Measurements from ENCODE around the gene DMRTC2.

The DMRTC2 gene

GRCh38 chr19:41845051-41845590 is 279 bp downstream of the DMRTC2 start:
- Histone ChIP-seq H3K27me3 (ENCODE audit: insufficient read depth, low read depth) (peaks cover 60% of the 10 kb centered on the region), H2AFZ (ENCODE audit: low read depth) (no peak overlapping the region), H3K4me2 (no peak overlapping the region), H3K9ac (no peak overlapping the region), H3K36me3 (ENCODE audit: insufficient read depth) (no peaks in the 10 kb centered on the region), H3K27ac (no peak overlapping the region), H3K4me1 (ENCODE audit: low read depth, poor library complexity, severe bottlenecking) (no peaks in the 10 kb centered on the region), H4K20me1 (ENCODE audit: insufficient read depth) (no peaks in the 10 kb centered on the region), H3K4me3 (IDR thresholded peaks at IDR 0.05; ENCODE audit: insufficient read depth, low read depth, low read length) (no peak overlapping the region), H3K79me2 (ENCODE audit: insufficient read depth, low read depth) (no peaks in the 10 kb centered on the region)
- no peak for TF ChIP-seq CTCF (conservative IDR thresholded peaks at IDR 0.05; ENCODE audit: low read depth, low read length)

- no peak overlapping the region for H3K4me3 ChIP-seq (IDR thresholded peaks at IDR 0.05; ENCODE audit: insufficient read depth, low read depth, low read length)
- H4K20me1 ChIP-seq (ENCODE audit: insufficient read depth): no peaks in the 10 kb centered on the region
- H3K4me1 ChIP-seq (ENCODE audit: low read depth, poor library complexity, severe bottlenecking): no peaks in the 10 kb centered on the region
- no peaks in the 10 kb centered on the region for H3K36me3 ChIP-seq (ENCODE audit: insufficient read depth)
- no peak overlapping the region for H2AFZ ChIP-seq (ENCODE audit: low read depth)
- H3K79me2 ChIP-seq (ENCODE audit: insufficient read depth, low read depth): no peaks in the 10 kb centered on the region
- no peak overlapping the region for H3K4me2 ChIP-seq
- peaks cover 74% of the 10 kb centered on the region for H3K27me3 ChIP-seq (ENCODE audit: insufficient read depth, low read depth)
- no peak overlapping the region for H3K27ac ChIP-seq
- no peak overlapping the region for H3K9ac ChIP-seq
- TF ChIP-seq CTCF (conservative IDR thresholded peaks at IDR 0.05; ENCODE audit: low read depth, low read length): no peak
Observed at GRCh38 chr19:41847351-41848105, 2.7 kb downstream of the DMRTC2 start.

- Histone ChIP-seq H3K27me3 (ENCODE audit: insufficient read depth, low read depth) (peaks cover 82% of the 10 kb centered on the region), H3K4me1 (ENCODE audit: low read depth, poor library complexity, severe bottlenecking) (no peaks in the 10 kb centered on the region), H4K20me1 (ENCODE audit: insufficient read depth) (no peaks in the 10 kb centered on the region), H3K9ac (no peak overlapping the region), H3K36me3 (ENCODE audit: insufficient read depth) (no peaks in the 10 kb centered on the region), H3K27ac (no peak overlapping the region), H3K4me3 (IDR thresholded peaks at IDR 0.05; ENCODE audit: insufficient read depth, low read depth, low read length) (no peak overlapping the region), H3K79me2 (ENCODE audit: insufficient read depth, low read depth) (no peaks in the 10 kb centered on the region), H3K4me2 (no peak overlapping the region), H2AFZ (ENCODE audit: low read depth) (no peak overlapping the region)
- no peak for TF ChIP-seq CTCF (conservative IDR thresholded peaks at IDR 0.05; ENCODE audit: low read depth, low read length)
Observed at GRCh38 chr19:41848666-41849065, 3.8 kb downstream of the DMRTC2 start.

GRCh38 chr19:41849067-41849466 is 4.2 kb downstream of the DMRTC2 start:
- no peaks in the 10 kb centered on the region for H3K79me2 ChIP-seq (ENCODE audit: insufficient read depth, low read depth)
- no peak overlapping the region for H3K27ac ChIP-seq
- H3K4me1 ChIP-seq (ENCODE audit: low read depth, poor library complexity, severe bottlenecking): no peaks in the 10 kb centered on the region
- H3K27me3 ChIP-seq (ENCODE audit: insufficient read depth, low read depth): peaks cover 83% of the 10 kb centered on the region
- H3K36me3 ChIP-seq (ENCODE audit: insufficient read depth): no peaks in the 10 kb centered on the region
- no peak for TF ChIP-seq CTCF (conservative IDR thresholded peaks at IDR 0.05; ENCODE audit: low read depth, low read length)
- no peak overlapping the region for H3K4me3 ChIP-seq (IDR thresholded peaks at IDR 0.05; ENCODE audit: insufficient read depth, low read depth, low read length)
- no peaks in the 10 kb centered on the region for H4K20me1 ChIP-seq (ENCODE audit: insufficient read depth)
- H2AFZ ChIP-seq (ENCODE audit: low read depth): no peak overlapping the region
- H3K4me2 ChIP-seq: no peak overlapping the region
- no peak overlapping the region for H3K9ac ChIP-seq

Measured in KMS-11 (cell line).